Measurements from ENCODE around the gene RBFOX2. TPM values are rescaled to one million over a fixed set of nuclear protein-coding genes. Genes with fewer than 3 reads are reported as not detected.

RBFOX2 gene
- total and polyA plus RNA-seq, 2 of the 8 experiments (the other 6 are each of a cell fraction or from before 2014, with no cell fraction given), result 121 to 122 TPM

DNA sequence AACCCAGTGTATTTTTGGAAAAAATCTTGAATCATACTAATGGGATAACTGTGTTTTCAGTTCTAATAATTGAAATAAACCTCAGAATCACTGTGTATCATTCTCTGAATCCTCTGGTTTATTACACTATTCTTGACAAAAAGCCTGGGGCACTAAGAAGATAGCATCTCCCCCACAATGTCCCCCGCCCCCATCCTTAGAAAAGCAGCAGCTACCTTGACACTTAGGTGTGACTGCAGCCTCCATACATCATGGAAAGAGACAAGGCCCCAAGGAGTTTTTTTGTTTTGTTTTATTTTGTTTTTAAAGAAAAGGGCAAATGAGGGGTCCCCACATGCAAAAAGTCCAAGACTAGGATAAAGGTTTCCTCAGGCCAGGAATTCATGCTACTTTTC, 186.1 kb downstream of the RBFOX2 start:
- FAIRE-seq (no peak), DNase-seq (ENCODE audit: low read depth in 1 of 2, low spot score in 2 of 2) (no peak)
- Histone ChIP-seq H3K4ac (replicated peaks; ENCODE audit: insufficient read length, low read depth, low read length) (no peak overlapping the region), H3K9me3 (ENCODE audit: insufficient read depth in 2 of 2, low read depth in 1 of 2, low read length in 1 of 2) (no peaks in the 10 kb centered on the region), H3K79me2 (ENCODE audit: control insufficient read depth in 1 of 2, insufficient read depth in 2 of 2, low read length in 2 of 2) (peaks cover 0 to 34% of the 10 kb centered on the region in 2 experiments; a peak in 2 of 4 replicates), H2AK5ac (ENCODE audit: low read depth, low read length) (no peak overlapping the region), H2AFZ (ENCODE audit: low read length) (no peak overlapping the region), H3K4me1 (replicated peaks in 1 of 4; ENCODE audit: control insufficient read depth in 3 of 4, insufficient read depth in 4 of 4, low read length in 3 of 4) (peaks cover 0 to 14% (median 2%) of the 10 kb centered on the region in 4 experiments; a peak in 4 of 7 replicates), H3K36me3 (ENCODE audit: control insufficient read depth in 2 of 4, insufficient read depth in 4 of 4, low read length in 3 of 4) (no peaks in the 10 kb centered on the region), H3K4me3 (ENCODE audit: extremely low read depth in 1 of 4, insufficient read depth in 2 of 4, low read depth in 3 of 4, low read length in 4 of 4) (no peak overlapping the region), H3K27ac (ENCODE audit: low read depth, low read length) (no peak overlapping the region), H3K79me1 (ENCODE audit: low read depth, low read length) (no peaks in the 10 kb centered on the region), H3K56ac (replicated peaks; ENCODE audit: insufficient read length, low read depth, low read length) (no peak overlapping the region), H3K9ac (replicated peaks in 1 of 4; ENCODE audit: extremely low read depth in 1 of 4, low read depth in 3 of 4, low read length in 3 of 4) (no peak overlapping the region), H3K23me2 (ENCODE audit: low read depth, low read length) (peaks cover 6% of the 10 kb centered on the region; the same call in 1 of the 2 replicates), H2BK12ac (ENCODE audit: low read depth, low read length) (no peak overlapping the region), H4K5ac (ENCODE audit: insufficient read length, low read depth, low read length) (no peak overlapping the region), H2BK20ac (ENCODE audit: low read length) (no peak overlapping the region), H2BK5ac (ENCODE audit: low read depth, low read length) (no peak overlapping the region), H3K18ac (ENCODE audit: extremely low read depth, low read length) (no peak overlapping the region), H3K4me2 (ENCODE audit: insufficient read depth in 1 of 2, low read depth in 2 of 2, low read length in 2 of 2) (no peak overlapping the region), H3K27me3 (replicated peaks in 1 of 4; ENCODE audit: control insufficient read depth in 3 of 4, extremely low read depth in 1 of 4, insufficient read depth in 3 of 4, low read length in 3 of 4) (no peaks in the 10 kb centered on the region), H4K8ac (ENCODE audit: extremely low read depth, insufficient read depth, low read length) (no peak overlapping the region), H3K23ac (ENCODE audit: insufficient read length) (no peak overlapping the region), H4K20me1 (replicated peaks in 1 of 2; ENCODE audit: control insufficient read depth in 1 of 2, insufficient read depth in 2 of 2, low read length in 2 of 2) (no peaks in the 10 kb centered on the region), H2BK15ac (ENCODE audit: low read length) (no peak overlapping the region), H2BK120ac (replicated peaks; ENCODE audit: low read depth, low read length) (no peak overlapping the region), H3K14ac (ENCODE audit: insufficient read length) (no peak overlapping the region), H4K91ac (replicated peaks; ENCODE audit: insufficient read length, low read length) (no peak overlapping the region)
- 74% methylated on average over 1 of the region's 1 CpG; no CpG with 5 or more reads in 1 of the 2 experiments for WGBS, 2 experiments (ENCODE audit: extremely low coverage in 1 of 2, insufficient coverage in 1 of 2, insufficient read length in 1 of 2, insufficient replicate concordance in 2 of 2, low coverage in 1 of 2, low lambda C conversion rate in 2 of 2, missing lambda C conversion rate in 1 of 2)
- POLR2A ChIA-PET (ENCODE audit: partially characterized antibody), result no interaction called here
- CTCF ChIA-PET (ENCODE audit: partially characterized antibody), result interaction anchor here (0.7 to 1.4 kb wide), 11 partner anchors 13 to 227 kb away, joined by 3 to 6 read pairs (median 3); no protein-coding TSS in a partner anchor
- TF ChIP-seq SRF (IDR thresholded peaks at IDR 0.05; ENCODE audit: low read depth, low read length), result no peak
- TF ChIP-seq JUND (IDR thresholded peaks at IDR 0.05; ENCODE audit: low read length), result no peak
- TF ChIP-seq TEAD4 (IDR thresholded peaks at IDR 0.05; ENCODE audit: low read depth, low read length), result no peak
- no peak for TF ChIP-seq SP2 (IDR thresholded peaks at IDR 0.05; ENCODE audit: low read length)
- no peak for TF ChIP-seq SIX5 (IDR thresholded peaks at IDR 0.05; ENCODE audit: low read depth, low read length)
- no peak for TF ChIP-seq HDAC6 (IDR thresholded peaks at IDR 0.05; ENCODE audit: low read depth, low read length)
- TF ChIP-seq RAD21 (IDR thresholded peaks at IDR 0.05 in 1 of 2, conservative IDR thresholded peaks at IDR 0.05 in 1 of 2; ENCODE audit: low read depth in 2 of 2, low read length in 2 of 2), result no peak
- TF ChIP-seq RNF2 (IDR thresholded peaks at IDR 0.05; ENCODE audit: borderline replicate concordance, low read depth, low read length, missing control alignments, poor library complexity, severe bottlenecking), result no peak
- no peak for TF ChIP-seq EGR1 (IDR thresholded peaks at IDR 0.05; ENCODE audit: borderline replicate concordance, low read depth, low read length)
- TF ChIP-seq NRF1 (IDR thresholded peaks at IDR 0.05; ENCODE audit: low read depth, low read length), result no peak
- TF ChIP-seq HDAC2 (IDR thresholded peaks at IDR 0.05; ENCODE audit: borderline replicate concordance in 1 of 2, low read depth in 2 of 2, low read length in 2 of 2), result no peak
- no peak for TF ChIP-seq TBP (IDR thresholded peaks at IDR 0.05; ENCODE audit: low read depth, low read length)
- no peak for TF ChIP-seq YY1 (IDR thresholded peaks at IDR 0.05; ENCODE audit: low read depth, low read length)
- TF ChIP-seq TAF7 (optimal IDR thresholded peaks at IDR 0.05; ENCODE audit: borderline replicate concordance, low read depth, low read length), result no peak

All from H1 (cell line).